Stimulated activated CD4-positive, alpha-beta T cell treated with anti-CD3 and anti-CD28 coated beads, Interleukin-2, amount 100 ng/mL, for 24 hours (primary cell): ENCODE data around the gene RTN4IP1.
A peak's percentile ranks its signal among the peaks of the same experiment; 100 is the strongest.
"Not testable (repeated sequence)": the region's sequence is repeated elsewhere in the genome, so short reads cannot be mapped to it uniquely, and the experiment has no call there.

ENCODE experiments used
- DNase-seq, 2 donors: peaks; one replicate each; pipeline ENCODE4 v3.0.0-alpha.2; 2020

RTN4IP1 gene

GRCh38 chr6:106629103-106629858 lies at the start of gene RTN4IP1, which contains the start of gene QRSL1:
Gene RTN4IP1, minus strand, starts transcription at chr6:106629498. Its CDS starts 477 bp downstream, at chr6:106629021.
Gene QRSL1, plus strand, starts transcription at chr6:106629578. Its CDS starts 104 bp downstream, at chr6:106629682.
- DNase-seq, result peak; percentile 81 to 82

GRCh38 chr6:106677282-106677681 lies 48.0 kb upstream of the RTN4IP1 start:
- no peak for DNase-seq

- DNase-seq, result no peak
Measured at GRCh38 chr6:106674541-106675229, 45.4 kb upstream of the RTN4IP1 start.

- DNase-seq, result no peak
Measured at GRCh38 chr6:106671651-106672050, 42.4 kb upstream of the RTN4IP1 start.

GRCh38 chr6:106670236-106670635 lies 40.9 kb upstream of the RTN4IP1 start:
- DNase-seq, result no peak

GRCh38 chr6:106667022-106667402 lies 37.7 kb upstream of the RTN4IP1 start:
- DNase-seq, result no peak

GRCh38 chr6:106666282-106667021 lies 37.2 kb upstream of the RTN4IP1 start:
- DNase-seq, result no peak

GRCh38 chr6:106662458-106662857 lies 33.2 kb upstream of the RTN4IP1 start:
- no peak for DNase-seq

- no peak for DNase-seq
Measured at GRCh38 chr6:106659859-106660258, 30.6 kb upstream of the RTN4IP1 start.

- DNase-seq, result no peak
Measured at GRCh38 chr6:106658469-106658868, 29.2 kb upstream of the RTN4IP1 start.

- DNase-seq, result no peak
Measured at GRCh38 chr6:106648651-106649308, 19.5 kb upstream of the RTN4IP1 start.

GRCh38 chr6:106643061-106643460 lies 13.8 kb upstream of the RTN4IP1 start:
- DNase-seq, result no peak

GRCh38 chr6:106642476-106642875 lies 13.2 kb upstream of the RTN4IP1 start:
- no peak for DNase-seq

- DNase-seq, result no peak
Measured at GRCh38 chr6:106639812-106640211, 10.5 kb upstream of the RTN4IP1 start.

- DNase-seq, result no peak
Measured at GRCh38 chr6:106637717-106638341, 8.5 kb upstream of the RTN4IP1 start.

GRCh38 chr6:106637051-106637716 lies 7.9 kb upstream of the RTN4IP1 start:
- no peak for DNase-seq

- DNase-seq, result no peak
Measured at GRCh38 chr6:106634565-106634964, 5.3 kb upstream of the RTN4IP1 start.

GRCh38 chr6:106631346-106631745 lies 2.0 kb upstream of the RTN4IP1 start:
- no peak for DNase-seq

- no peak for DNase-seq
Measured at GRCh38 chr6:106630366-106630765, 1.1 kb upstream of the RTN4IP1 start.

- DNase-seq, result no peak
Measured at GRCh38 chr6:106629859-106630163, 513 bp upstream of the RTN4IP1 start.

GRCh38 chr6:106628658-106629102 lies 618 bp downstream of the RTN4IP1 start:
- DNase-seq, result no peak

- DNase-seq, result not testable (repeated sequence)
Measured at GRCh38 chr6:106627760-106628159, 1.5 kb downstream of the RTN4IP1 start.
